Activated T-cell treated with anti-CD3 and anti-CD28 coated beads, Interleukin-2, amount 50 U/mL, for 48 hours (primary cell): Measurements from ENCODE around the gene TNPO1.
"Not testable (repeated sequence)": the region's sequence is repeated elsewhere in the genome, so short reads cannot be mapped to it uniquely, and the experiment has no call there.

Source experiments
- DNase-seq, 2 experiments: peaks; one replicate each; pipeline ENCODE4 v3.0.0-alpha.2; 2020

The TNPO1 gene

DNA sequence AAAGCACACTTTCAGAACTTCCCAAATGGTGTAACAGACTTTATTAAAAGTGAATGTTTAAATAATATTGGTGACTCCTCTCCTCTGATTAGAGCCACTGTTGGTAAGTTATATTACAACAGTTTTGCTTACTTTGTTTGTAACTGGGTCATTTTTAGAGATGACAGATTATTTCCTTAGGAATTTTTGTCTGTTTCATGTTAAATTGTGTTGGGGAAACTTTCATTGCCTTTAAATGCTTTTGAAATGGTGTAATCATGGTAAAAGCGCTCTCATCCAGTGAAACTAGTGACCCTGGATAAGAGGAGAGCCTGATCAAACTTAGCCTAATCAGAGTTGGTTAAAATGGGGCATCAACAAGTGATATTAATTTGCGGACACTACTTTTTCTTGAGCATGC, 39.4 kb downstream of the TNPO1 start:
- DNase-seq = no peak

DNA sequence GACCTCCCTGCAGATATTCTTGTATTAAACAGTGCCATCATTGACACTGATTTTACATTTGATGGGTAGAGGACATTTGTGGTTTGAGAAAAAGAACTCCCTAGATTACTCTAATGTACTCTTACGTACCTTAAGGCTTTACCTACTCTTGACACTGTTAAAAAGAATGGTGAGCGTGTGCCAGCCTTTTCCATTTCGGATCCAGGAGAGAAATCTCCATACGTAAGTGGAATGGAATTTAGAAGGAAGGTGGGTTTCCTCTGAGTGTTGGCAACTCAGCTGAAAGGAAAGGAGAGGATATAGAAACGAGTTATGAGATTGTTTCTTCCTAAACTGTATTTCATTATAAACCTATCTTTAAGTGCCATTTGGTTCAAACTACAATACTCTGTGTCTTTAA, 40.9 kb downstream of the TNPO1 start:
- DNase-seq = no peak

DNA sequence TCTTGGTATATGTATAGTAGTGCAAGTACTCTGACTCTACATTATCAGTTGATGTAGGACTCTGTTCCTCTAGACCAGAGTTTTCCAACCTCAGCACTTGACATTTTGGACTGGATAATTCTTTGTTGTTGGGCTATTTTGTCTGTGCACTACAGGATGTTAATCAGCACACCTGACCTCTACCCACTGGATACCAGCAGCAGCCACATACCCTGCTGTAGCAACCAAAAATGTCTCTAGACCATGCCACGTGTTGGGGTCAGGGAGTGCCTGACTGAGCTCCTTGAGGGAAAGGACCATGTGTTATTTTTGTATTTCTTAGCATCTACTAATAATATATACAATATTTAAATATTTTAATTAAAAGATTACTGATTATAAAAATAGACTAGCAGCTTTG, 42.7 kb downstream of the TNPO1 start:
- DNase-seq = no peak

DNA sequence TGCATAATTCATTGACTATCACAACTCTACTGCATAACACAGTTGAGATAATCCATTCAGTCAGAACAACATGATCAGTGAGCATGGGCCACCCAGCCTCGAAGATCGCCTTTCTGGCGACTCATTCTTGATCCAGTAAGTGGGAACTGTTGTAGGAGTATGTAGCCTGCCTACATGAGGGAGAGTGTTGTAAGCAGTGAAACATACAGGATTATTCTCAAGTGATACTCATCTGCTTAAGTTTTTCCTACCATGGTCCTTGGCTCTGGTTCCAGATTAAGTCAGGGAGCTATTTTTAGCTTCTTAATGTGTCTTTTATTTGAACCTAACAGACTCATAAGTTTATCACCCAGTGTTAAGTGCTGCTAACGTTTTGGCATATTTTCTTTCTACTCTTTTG, 44.0 kb downstream of the TNPO1 start:
- DNase-seq = no peak

DNA sequence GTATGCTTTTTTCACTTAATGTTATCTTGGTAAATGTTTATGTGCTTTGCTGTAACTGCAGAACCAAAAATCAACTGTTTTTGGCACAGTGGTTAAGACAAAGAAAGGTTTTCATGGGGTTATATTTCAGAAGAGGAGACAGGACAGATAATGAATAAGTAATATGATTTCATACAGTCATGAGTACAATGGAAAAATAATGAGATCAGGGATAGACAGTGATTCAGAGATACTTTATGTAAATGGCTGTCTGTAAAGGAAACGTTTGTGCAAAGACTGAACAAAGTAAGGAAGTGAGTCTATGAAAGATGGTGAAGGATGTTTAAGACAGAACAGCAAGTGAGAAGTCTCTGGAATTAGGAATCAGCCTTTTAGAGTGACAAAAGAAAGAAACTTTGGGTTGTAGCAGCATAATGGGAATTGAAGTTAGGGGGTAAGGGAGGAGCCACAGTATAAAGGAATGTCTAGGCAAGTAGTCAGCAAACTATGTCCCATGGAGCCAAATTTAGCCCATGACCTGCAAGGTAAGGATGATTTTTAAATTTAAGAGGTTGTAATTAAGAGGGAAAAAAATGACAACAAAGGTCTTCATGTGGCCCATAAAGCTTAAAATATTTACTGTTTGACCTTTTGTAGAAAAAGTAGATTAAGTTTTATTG, 55.0 kb downstream of the TNPO1 start:
- DNase-seq = no peak

DNA sequence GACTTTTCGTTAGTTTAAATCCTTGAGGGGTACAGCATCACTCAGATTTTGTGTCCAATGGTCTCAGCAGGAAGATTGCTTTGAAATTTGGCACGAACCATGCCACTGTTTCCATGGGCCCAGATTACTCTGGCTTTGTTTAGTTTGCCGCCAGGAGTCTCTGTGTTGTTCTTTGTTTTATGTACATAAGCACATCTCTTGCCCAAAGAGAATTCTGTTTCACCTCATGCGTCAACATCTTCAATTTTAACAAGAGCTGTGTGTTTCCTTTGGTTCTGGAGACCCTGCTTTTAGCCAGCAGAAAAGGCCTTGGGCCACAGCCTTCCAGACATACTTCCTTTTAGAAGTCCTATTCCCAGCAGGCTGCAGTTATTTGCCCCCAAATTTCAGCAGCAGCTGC, 62.4 kb downstream of the TNPO1 start:
- DNase-seq = no peak

DNA sequence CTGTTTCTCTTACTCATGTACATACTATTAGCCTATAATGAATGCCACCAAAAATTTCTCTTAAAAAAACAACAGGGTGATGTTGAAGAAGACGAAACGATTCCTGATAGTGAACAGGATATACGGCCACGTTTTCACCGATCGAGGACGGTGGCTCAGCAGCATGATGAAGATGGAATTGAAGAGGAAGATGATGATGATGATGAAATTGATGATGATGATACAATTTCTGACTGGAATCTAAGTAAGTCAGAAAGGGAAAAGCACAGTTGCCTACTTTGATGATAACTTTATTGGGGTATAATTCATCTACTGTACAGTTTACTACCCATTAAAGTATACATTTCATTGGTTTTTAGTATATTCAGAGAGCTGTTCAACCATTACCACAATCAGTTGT, 66.5 kb downstream of the TNPO1 start:
- DNase-seq = no peak

DNA sequence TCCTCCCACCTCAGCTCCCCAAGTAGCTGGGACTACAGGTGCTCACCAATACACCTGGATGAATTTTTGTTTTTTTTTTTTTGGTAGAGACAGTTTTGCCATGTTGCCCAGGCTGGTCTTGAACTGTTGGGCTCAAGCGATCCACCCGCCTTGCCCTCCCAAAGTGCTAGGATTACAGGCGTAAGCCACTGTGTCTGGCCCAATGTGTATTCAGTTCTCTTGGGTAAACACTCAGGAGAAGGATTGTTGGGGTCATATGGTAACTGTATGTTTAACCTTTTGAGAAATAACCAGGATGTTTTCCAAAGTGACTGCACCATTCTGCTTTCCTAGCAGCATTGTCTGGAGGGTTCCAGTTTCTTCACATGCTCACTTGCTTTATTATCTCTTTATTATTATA, 67.4 kb downstream of the TNPO1 start:
- DNase-seq = no peak

DNA sequence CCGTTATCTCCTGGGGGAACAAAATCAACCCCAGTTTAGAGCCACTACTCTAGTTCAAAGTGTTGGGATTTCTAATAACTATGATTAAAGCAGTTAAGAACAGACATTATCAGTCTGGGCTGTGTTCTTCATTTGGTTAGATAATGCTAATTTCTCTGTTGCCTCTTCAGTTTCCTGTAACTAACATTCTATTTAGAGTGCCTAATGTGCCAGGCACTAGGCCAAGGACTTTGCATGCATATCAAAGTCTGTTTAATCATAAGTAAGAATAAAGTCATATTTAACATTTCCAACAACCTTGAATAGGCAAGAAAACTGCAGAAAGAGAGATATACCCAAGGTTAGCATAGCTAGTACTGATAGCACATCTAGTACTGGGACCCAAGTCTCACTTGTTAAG, 68.4 kb downstream of the TNPO1 start:
- DNase-seq = no peak

DNA sequence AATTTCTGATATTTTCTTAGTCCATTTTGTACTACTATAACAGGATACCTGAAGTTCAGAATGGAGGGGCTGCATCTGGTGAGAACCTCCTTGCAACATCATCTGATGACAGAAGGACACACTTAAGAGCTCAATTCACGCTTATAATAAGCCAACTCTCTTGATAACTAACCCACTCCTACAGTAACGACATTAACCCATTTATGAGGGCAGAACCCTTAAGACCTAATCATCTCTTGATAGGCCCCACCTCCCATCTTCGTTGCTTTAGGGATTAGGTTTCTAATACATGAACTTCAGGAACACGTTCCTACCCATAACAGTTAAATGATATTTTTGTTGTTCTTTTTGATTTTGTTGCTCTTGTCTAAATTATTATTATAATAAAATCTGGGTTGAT, 69.4 kb downstream of the TNPO1 start:
- DNase-seq = no peak

DNA sequence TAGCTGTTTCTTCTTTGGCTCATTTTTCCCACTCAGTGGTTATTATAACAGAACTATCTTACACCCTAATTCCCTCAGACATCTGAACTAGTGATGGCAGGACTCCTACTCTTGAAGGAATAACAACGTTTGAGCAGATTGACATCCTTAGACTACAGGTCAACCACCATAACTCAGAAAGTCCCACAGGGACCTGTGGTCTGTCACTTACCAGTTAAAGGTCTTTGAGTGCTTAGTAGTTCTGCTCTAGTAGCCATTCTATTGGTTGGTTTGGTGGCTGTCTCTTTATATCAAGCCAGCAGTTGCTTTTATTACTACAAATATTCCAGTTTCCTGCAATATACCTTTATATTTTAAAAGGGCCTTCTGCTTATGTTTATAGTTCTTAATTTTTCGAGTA, 72.1 kb downstream of the TNPO1 start:
- DNase-seq = no peak

DNA sequence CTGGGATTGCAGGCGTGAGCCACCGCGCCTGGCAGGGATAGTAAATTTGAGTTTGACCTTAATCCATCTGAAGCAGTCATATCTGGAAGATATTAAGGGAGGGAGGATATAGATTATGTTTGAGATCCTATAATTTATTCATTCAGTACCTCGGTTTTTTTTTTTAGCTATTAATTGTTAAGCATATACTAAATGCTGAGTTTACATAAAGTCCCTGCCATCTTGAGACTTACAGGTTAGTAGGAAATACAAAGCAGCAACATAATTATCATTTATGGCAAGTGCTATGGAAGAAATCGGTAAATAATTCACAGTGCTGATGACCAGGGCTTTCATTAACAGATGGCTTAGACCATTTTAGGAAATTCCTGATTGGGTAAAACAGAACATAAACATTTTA, 72.9 kb downstream of the TNPO1 start:
- DNase-seq = no peak

DNA sequence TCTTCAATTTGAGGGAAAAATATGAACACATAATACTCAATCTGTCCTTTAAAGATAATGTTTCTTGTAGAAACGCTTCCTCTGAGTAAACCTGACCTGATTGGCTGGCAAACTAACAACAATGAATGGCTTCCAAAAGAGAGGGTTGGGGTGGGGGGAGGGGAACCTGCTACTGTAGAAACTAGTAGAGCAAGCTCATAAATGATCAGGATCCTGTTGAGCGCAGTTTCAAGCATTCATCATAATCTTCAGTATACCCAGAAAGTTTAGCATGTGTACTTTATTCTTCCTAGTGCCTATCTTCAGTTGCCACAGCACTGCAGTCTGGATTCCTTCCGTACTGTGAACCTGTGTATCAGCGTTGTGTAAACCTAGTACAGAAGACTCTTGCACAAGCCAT, 76.4 kb downstream of the TNPO1 start:
- DNase-seq = no peak

DNA sequence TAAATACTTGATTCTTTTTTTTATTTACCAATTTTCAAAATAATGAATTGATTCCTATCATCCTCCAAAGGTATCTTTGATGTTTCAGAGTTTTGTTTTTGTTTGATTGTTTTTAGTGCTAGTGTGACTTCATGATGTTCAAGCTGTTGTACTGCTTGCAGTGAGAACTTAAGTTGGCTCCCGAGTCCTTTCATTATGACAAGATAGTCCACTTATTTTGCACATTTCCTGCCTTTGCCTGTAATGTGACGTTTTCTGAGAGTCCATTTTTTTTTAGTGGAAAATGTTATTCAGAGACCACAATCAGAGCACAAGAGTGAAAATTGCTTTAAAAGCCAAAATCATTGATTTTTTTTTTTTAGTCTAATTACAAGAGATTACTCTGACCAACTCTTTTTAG, 79.3 kb downstream of the TNPO1 start:
- DNase-seq = no peak

DNA sequence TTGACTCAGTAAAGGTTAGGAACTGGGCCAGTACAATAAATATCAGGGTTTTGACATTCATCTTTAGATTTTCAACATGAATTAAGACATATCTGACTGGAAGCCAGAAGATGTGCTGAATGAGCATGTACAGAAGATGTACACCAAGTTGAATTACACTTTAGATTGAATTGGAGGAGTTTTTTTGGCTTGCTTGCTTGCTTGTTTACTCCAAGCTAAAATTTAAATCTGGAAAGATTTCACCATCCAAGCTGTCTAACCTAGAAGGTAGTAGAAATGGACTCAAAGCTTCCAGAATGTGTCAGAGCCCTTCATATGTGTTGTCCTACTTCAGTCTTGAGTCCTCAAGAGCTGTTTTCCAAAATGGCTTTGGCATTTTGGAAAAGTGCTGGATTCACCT, 90.3 kb downstream of the TNPO1 start:
- DNase-seq = no peak

DNA sequence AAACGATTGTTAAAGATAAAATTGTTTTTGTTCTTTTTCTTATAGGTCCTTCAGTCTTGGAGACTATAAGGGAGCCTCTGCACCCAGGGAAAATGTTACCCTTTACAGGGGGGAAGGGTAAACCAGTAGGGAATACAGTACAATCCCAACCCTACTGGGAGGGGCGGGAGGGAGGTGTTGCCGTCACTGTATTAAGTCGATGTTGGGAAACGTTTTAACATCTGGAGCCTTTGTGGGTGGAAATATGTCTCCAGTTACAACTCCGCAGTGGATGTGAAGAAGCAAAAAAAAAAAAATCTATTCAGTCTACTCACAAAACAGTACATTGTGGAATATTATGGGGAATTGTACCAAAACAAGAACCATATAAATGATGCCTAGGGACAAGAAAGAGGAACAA, 92.2 kb downstream of the TNPO1 start:
- DNase-seq = no peak

DNA sequence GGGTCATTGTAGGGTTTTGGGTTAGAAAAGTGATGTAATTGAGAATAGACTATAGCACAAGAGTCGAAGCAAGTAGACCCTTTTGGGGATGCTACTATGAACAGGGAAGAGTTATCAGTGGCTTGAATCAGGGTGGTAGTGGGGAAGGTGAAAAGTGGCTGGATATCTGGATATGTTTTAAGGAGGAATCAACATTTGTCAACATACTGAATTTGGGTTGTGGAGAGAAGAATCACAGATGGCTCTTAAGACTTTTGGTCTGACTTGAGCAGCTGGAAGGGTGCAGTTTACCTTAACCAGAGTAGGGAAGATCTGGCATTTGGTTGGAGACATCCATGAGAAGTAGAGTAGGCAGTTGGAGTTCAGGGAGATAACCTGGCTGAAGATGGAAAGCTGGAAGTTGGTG, 100.9 kb downstream of the TNPO1 start:
- DNase-seq = no peak

DNA sequence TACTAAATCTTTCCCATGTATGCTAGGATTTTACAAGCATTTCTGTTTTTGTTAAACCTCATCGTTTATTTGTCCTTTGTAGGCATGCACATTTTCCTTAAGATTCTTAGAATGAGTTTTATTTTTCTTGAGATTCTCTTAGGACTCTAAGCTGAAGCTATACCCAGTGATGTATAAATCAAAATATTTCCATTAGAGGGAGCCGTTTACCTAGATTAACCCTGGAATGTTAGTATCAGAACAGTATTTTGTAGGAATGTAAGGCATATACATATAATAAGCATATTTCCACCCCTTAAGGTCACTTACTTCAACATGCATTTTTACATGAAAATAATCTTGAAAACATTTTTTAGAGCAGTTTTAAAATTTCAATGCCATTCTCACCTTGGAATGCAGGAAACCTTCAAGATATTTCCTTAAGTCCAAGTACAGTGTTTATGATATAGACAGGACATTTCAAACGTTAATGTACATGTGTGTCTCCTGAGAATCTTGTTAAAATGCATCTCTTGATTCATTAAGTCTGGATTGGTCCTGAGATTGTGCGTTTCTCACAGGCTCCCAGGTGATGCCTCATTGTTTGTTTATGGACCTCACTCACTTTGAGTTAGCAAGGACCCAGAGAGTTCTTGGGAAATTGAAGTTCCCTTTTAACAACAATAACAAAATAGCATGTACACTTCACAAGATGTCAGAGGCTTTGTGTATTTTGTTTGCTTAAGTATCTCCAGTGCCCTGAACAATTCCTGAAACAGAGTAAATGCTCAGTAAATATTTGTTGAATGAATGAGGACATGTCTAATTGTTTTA, 104.4 kb downstream of the TNPO1 start:
- no peak for DNase-seq

DNA sequence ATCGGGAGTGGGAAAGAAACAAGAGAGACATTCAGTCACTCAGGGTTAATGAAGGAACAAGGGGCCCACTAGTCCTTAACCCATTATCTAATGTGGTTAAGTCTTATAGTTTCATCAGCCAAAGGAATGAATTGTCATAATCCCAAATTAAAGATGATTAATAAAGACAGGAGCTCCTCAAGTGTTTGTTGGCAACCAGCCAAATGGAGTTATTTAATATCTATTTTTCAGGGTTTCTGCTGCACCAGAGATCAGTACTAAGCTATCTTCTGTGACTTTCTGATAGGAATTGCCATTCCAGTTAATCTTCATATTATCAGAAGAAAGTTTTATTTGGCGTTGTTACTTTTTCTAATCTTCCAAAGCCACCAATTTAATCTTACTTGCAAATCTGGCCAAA, 105.4 kb downstream of the TNPO1 start:
- DNase-seq = no peak

DNA sequence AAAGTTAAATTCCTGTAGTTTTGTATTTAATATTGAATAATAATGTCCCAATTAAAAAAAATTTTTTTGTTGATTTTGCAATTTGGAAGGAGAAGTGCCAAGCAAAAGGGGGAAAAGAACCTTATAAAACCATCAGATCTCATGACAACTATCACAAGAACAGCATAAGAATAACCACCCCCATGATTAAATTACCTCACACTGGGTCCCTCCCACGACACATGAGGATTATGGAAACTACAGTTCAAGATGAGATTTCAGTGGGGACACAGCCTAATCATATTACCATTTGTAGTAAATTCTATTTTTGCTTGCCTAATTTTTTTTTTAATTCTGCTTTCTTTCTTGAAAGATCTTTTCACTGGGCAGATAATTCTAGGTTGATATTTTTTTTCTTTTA, 106.0 kb downstream of the TNPO1 start:
- DNase-seq = no peak

DNA sequence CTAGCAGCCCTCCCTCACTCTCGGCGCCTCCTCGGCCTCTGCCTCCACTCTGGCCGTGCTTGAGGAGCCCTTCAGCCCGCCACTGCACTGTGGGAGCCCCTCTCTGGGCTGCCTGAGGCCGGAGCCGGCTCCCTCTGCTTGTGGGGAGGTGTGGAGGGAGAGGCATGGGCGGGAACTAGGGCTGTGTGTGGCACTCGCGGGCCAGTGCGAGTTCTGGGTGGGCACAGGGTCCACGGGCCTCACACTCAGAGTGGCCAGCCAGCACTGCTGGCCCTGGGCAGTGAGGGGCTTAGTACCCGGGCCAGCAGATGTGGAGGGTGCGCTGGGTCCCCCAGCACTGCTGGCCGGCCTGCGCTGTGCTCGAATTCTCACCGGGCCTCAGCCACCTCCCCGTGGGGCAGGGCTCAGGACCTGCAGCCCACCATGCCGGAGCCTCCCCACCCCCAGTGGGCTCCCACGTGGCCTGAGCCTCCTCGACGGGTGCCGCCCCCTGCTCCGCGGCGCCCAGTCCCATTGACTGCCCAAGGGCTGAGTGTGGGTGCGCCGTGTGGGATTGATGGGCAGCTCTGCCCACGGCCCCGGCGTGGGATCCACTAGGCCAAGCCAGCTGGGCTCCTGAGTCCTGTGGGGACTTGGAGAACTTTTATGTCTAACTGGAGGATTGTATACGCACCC, 109.0 kb downstream of the TNPO1 start:
- no peak for DNase-seq

DNA sequence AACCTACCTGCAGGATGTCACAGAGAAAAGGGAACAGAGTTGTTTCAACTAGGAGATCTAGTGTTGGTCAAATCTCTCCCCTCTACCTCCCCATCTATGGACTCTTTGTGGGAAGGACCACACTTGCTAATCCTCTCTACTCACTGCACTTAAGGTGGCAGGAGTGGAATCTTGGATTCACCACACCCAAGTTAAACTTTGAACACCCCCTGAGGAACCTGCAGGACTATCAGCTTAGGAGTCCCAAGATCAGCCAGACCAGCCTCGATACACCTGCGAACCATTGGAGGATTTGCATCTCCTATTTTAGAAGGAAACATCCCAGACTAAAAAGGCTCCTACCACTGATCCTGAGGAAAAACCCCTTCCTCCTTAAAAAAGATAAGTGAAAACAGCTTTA, 116.2 kb downstream of the TNPO1 start:
- DNase-seq = not testable (repeated sequence)

DNA sequence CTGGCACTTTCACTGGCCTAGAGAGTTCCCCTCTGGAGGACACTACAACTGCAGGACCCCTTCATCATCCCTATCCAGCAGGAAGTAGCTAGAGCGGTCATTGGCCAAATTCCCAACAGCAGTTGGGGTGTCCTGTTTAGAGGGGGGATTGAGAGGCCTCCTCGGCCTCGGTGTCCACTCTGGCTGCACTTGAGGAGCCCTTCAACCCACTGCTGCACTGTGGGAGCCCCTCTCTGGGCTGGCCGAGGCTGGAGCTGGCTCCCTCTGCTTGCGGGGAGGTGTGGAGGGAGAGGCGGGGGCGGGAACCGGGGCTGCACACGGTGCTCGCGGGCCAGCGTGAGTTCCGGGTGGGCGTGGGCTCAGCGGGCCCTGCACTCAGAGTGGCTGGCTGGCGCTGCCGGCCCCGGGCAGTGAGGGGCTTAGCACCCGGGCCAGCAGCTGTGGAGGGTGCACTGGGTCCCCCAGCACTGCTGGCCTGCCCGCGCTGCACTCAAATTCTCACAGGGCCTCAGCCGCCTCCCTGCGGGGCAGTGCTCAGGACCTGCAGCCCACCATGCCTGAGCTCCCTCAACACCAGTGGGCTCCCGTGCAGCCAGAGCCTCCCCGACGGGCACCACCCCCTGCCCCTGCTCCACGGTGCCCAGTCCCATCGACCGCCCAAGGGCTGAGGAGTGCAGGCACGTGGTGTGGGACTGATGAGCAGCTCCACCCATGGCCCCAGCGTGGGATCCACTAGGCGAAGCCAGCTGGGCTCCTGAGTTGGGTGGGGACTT, 118.7 kb downstream of the TNPO1 start:
- not testable (repeated sequence) for DNase-seq

DNA sequence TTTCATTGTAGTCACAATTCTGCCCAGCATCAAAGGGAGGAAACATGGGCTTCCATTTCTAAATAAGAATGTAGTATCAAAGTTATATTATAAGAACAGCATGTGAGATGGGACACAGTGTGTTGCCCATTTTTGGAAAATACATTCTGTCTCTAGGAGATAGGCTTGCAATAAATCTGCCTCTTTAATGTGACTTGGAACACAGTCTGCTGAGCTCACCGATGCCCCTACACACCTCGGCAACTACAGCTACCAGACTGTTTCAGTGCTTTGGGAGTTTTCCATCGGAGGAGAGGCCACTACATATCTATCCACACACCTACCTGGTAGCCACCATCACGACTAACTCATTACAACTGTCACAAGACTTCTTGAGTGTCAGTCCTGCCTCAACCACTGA, 120.4 kb downstream of the TNPO1 start:
- no peak for DNase-seq
